ENCODE results near the gene PRAC2.

- TF ChIP-seq POLR2A (IDR thresholded peaks at IDR 0.05; ENCODE audit: control extremely low read depth in 1 of 2, low read depth in 2 of 2, low read length in 2 of 2): no peak
- TF ChIP-seq CTCF (IDR thresholded peaks at IDR 0.05; ENCODE audit: control extremely low read depth in 1 of 3, insufficient read depth in 1 of 3, low read depth in 1 of 3, low read length in 3 of 3): no peak
- TF ChIP-seq TAF1 (IDR thresholded peaks at IDR 0.05; ENCODE audit: low read depth, low read length): no peak
- no peak for TF ChIP-seq JUND (IDR thresholded peaks at IDR 0.05; ENCODE audit: low read length)
- no peak for TF ChIP-seq EZH2 (IDR thresholded peaks at IDR 0.05; ENCODE audit: low read depth, low read length, severe bottlenecking)
- no peak for TF ChIP-seq TCF12 (IDR thresholded peaks at IDR 0.05; ENCODE audit: low read depth, low read length)
- TF ChIP-seq RAD21 (IDR thresholded peaks at IDR 0.05 in 1 of 2, conservative IDR thresholded peaks at IDR 0.05 in 1 of 2; ENCODE audit: low read depth in 2 of 2, low read length in 2 of 2): no peak
- TF ChIP-seq EP300 (IDR thresholded peaks at IDR 0.05; ENCODE audit: borderline replicate concordance in 1 of 2, low read depth in 2 of 2, low read length in 2 of 2): no peak
- TF ChIP-seq POLR2AphosphoS5 (IDR thresholded peaks at IDR 0.05; ENCODE audit: low read depth, low read length): no peak
Measured at GRCh38 chr17:48738424-48738802, 15.4 kb downstream of the PRAC2 start.

All from H1 (cell line).